Measurements from ENCODE around the gene KLRG1.

DNA sequence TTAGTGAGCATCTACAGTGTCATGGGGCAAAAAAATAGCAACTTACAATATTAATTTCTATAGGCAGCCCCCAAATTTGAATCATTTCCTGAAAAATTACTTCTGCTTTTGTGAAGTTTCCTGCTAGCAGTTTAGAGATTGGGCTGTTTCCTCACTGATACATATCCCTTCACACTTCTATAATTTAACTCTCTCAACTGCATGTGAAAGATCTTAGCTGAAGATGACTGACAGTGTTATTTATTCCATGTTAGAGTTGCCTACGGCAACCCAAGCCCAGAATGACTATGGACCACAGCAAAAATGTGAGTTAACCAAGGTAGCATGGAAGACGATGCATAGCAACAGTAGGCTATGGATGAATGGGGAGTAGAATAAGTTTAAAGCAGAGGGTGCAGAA lies at the start of gene KLRG1:
- TF ChIP-seq POLR2A (IDR thresholded peaks at IDR 0.05; ENCODE audit: low read length) (no peak), GATA1 (IDR thresholded peaks at IDR 0.05; ENCODE audit: low read depth, low read length) (no peak)

Measured in erythroblast (primary cell).